Panc1 (cell line): ENCODE measurements around the gene SLC12A3. TPM values are rescaled to one million over a fixed set of nuclear protein-coding genes. Genes with fewer than 3 reads are reported as not detected.

Source experiments
- ATAC-seq: fragments of 200-7000 bp; cut with Tn5 transposase; 2 replicates; pipeline ENCODE4 v1.9.1; 2020; ENCODE audit warnings: mild to moderate bottlenecking, moderate library complexity
- BruUV-seq: library from RNA; stranded (reverse); fragments of 400-500 nt; replicated peaks from 2 replicates; lab custom pipeline; 2021; lab: Mats Ljungman, UMichigan
- CTCF ChIA-PET: fragments of 300-600 bp; sonication (Branson Sonifier 250); formaldehyde crosslinking; loops from one replicate; lab custom pipeline; 2022; ENCODE audit warnings: antibody characterized with exemption; lab: Charles Lee
- POLR2A ChIA-PET: fragments of 300-600 bp; sonication (Branson Sonifier 250); formaldehyde crosslinking; loops from one replicate; lab custom pipeline; 2022; ENCODE audit warnings: antibody characterized with exemption; lab: Charles Lee
- DNase-seq: peaks from one replicate; pipeline ENCODE4 v3.0.0-alpha.2; 2010; ENCODE audit warnings: low read depth, low spot score
- H3K27ac ChIP-seq: 2 replicates; pipeline ENCODE4 v1.5.1; 2011; ENCODE audit warnings: mild to moderate bottlenecking, low read length, inconsistent platforms
- H3K27me3 ChIP-seq: fragments of 200-500 bp; sonication (Bioruptor generic); 2 replicates; pipeline ENCODE4 v1.6.0; 2014; ENCODE audit warnings: low read length, inconsistent platforms; ENCODE audit not compliant: control insufficient read depth, insufficient read depth
- H3K36me3 ChIP-seq: fragments of 200-500 bp; sonication (Bioruptor generic); 2 replicates; pipeline ENCODE4 v1.5.1; 2014; ENCODE audit warnings: inconsistent platforms, mild to moderate bottlenecking, low read length, moderate library complexity; ENCODE audit not compliant: control insufficient read depth, insufficient read depth
- H3K4me1 ChIP-seq: 2 replicates; pipeline ENCODE4 v1.5.1; 2011; ENCODE audit warnings: inconsistent platforms, mild to moderate bottlenecking, low read length, moderate library complexity; ENCODE audit not compliant: control insufficient read depth, insufficient read depth
- H3K4me3 ChIP-seq, 2 experiments: 2 replicates each; pipeline ENCODE4 v1.5.1; 2011 to 2012; ENCODE audit warnings: low read depth in 2 of 2, low read length in 2 of 2, mild to moderate bottlenecking in 2 of 2, inconsistent platforms in 1 of 2, moderate library complexity in 1 of 2
- H3K9me3 ChIP-seq: fragments of 200-500 bp; sonication (Bioruptor generic); 2 replicates; pipeline ENCODE4 v1.5.1; 2014; ENCODE audit warnings: low read depth, mild to moderate bottlenecking, inconsistent platforms, low read length, moderate library complexity; ENCODE audit not compliant: control insufficient read depth, insufficient read depth
- POLR2AphosphoS5 ChIP-seq: IDR thresholded peaks from 2 replicates; pipeline ENCODE4 v1.6.1; 2012; ENCODE audit warnings: mild to moderate bottlenecking, low read depth, low read length, moderate library complexity
- REST ChIP-seq, 2 experiments: IDR thresholded peaks; 2 replicates each; pipeline ENCODE4 v1.6.1; 2011 to 2012; ENCODE audit warnings: low read depth in 2 of 2, control low read depth in 1 of 2, low read length in 1 of 2, mild to moderate bottlenecking in 1 of 2, moderate library complexity in 1 of 2; ENCODE audit not compliant: insufficient read depth in 1 of 2
- SIN3A ChIP-seq: IDR thresholded peaks from 2 replicates; pipeline ENCODE4 v1.6.1; 2012; ENCODE audit warnings: low read depth, mild to moderate bottlenecking, low read length, moderate library complexity, borderline replicate concordance; ENCODE audit not compliant: insufficient read depth
- TCF7L2 ChIP-seq: IDR thresholded peaks from 2 replicates; pipeline ENCODE4 v1.6.1; 2011; ENCODE audit warnings: mild to moderate bottlenecking, low read depth, low read length, inconsistent platforms
- in situ Hi-C: cut with HindIII; loops from 2 replicates; pipeline ENCODE4 v1.10.0; 2016; ENCODE audit warnings: low sequenced_read_pairs, low pct_unique_long_range_greater_than_20kb
- intact Hi-C: fragments of 100-400 bp; cut with micrococcal nuclease; formaldehyde crosslinking; loops from one replicate; pipeline ENCODE4 v1.10.0; 2022; ENCODE audit not compliant: unreplicated experiment
- total RNA-seq: library from RNA; stranded (reverse); gene quantifications from one replicate; pipeline ENCODE4 v1.2.1, GENCODE V29; 2021; ENCODE audit not compliant: unreplicated experiment
- TF ChIP-seq, protein P1 (sequence below): fragments of 450-650 bp; IDR thresholded peaks from 2 replicates; pipeline ENCODE4 v1.5.1; 2017; ENCODE audit warnings: mild to moderate bottlenecking

Gene SLC12A3
- total RNA-seq, 1 experiment from 2014 or later = 0.15 TPM

GRCh38 chr16:56833243-56833970 is 31.6 kb upstream of the SLC12A3 start:
- no peaks in the 10 kb centered on the region for H3K27me3 ChIP-seq
- no peak overlapping the region for H3K4me3 ChIP-seq
- POLR2A ChIA-PET = no interaction called here
- H3K27ac ChIP-seq = no peak overlapping the region
- H3K4me1 ChIP-seq = no peaks in the 10 kb centered on the region
- H3K36me3 ChIP-seq = peaks cover 7% of the 10 kb centered on the region
- intact Hi-C loops = no loop called here
- no peaks in the 10 kb centered on the region for H3K9me3 ChIP-seq
- DNase-seq (no peak), ATAC-seq (no peak)
- no TSS peak for BruUV-seq
- no peak for TF ChIP-seq SIN3A
- no peak for TF ChIP-seq TCF7L2
- no peak for TF ChIP-seq REST (IDR thresholded peaks at IDR 0.05; ENCODE audit: insufficient read depth in 1 of 2, low read depth in 2 of 2, low read length in 1 of 2)
- no peak for TF ChIP-seq POLR2AphosphoS5
- TF ChIP-seq, protein P1, sequence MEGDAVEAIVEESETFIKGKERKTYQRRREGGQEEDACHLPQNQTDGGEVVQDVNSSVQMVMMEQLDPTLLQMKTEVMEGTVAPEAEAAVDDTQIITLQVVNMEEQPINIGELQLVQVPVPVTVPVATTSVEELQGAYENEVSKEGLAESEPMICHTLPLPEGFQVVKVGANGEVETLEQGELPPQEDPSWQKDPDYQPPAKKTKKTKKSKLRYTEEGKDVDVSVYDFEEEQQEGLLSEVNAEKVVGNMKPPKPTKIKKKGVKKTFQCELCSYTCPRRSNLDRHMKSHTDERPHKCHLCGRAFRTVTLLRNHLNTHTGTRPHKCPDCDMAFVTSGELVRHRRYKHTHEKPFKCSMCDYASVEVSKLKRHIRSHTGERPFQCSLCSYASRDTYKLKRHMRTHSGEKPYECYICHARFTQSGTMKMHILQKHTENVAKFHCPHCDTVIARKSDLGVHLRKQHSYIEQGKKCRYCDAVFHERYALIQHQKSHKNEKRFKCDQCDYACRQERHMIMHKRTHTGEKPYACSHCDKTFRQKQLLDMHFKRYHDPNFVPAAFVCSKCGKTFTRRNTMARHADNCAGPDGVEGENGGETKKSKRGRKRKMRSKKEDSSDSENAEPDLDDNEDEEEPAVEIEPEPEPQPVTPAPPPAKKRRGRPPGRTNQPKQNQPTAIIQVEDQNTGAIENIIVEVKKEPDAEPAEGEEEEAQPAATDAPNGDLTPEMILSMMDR = no peak
- in situ Hi-C loops = no loop called here
- CTCF ChIA-PET = no interaction called here

GRCh38 chr16:56835320-56835719 is 29.7 kb upstream of the SLC12A3 start:
- Histone ChIP-seq H3K9me3 (no peaks in the 10 kb centered on the region), H3K36me3 (peaks cover 7% of the 10 kb centered on the region), H3K4me1 (no peaks in the 10 kb centered on the region), H3K27ac (no peak overlapping the region), H3K4me3 (no peak overlapping the region), H3K27me3 (no peaks in the 10 kb centered on the region)
- no peak for ATAC-seq
- ChIA-PET POLR2A (no interaction called here), CTCF (no interaction called here)
- in situ Hi-C loops (no loop called here), intact Hi-C loops (no loop called here)
- no TSS peak for BruUV-seq
- DNase-seq = no peak
- TF ChIP-seq SIN3A = no peak
- TF ChIP-seq, protein P1 = no peak
- no peak for TF ChIP-seq TCF7L2
- no peak for TF ChIP-seq REST (IDR thresholded peaks at IDR 0.05; ENCODE audit: insufficient read depth in 1 of 2, low read depth in 2 of 2, low read length in 1 of 2)
- TF ChIP-seq POLR2AphosphoS5 = no peak
